Measurements from ENCODE around the gene MAP1S.

Gene MAP1S

DNA sequence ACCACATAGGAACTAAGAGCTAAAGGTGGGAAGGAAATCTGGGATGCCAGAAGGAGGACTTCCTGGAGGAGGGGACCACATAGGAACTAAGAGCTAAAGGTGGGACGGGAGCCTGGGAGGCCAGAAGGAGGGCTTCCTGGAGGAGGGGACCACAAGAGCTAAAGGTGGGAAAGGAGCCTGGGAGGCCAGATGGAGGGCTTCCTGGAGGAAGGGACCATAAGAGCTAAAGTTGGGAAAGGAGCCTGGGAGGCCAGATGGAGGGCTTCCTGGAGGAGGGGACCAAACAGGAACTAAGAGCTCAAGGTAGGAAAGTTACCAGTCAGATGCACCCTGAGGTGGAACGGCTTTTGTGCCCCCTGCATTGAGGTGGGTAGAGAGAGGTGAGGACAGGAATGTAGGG is 22.2 kb downstream of the MAP1S start:
- DNase-seq, result no peak

DNA sequence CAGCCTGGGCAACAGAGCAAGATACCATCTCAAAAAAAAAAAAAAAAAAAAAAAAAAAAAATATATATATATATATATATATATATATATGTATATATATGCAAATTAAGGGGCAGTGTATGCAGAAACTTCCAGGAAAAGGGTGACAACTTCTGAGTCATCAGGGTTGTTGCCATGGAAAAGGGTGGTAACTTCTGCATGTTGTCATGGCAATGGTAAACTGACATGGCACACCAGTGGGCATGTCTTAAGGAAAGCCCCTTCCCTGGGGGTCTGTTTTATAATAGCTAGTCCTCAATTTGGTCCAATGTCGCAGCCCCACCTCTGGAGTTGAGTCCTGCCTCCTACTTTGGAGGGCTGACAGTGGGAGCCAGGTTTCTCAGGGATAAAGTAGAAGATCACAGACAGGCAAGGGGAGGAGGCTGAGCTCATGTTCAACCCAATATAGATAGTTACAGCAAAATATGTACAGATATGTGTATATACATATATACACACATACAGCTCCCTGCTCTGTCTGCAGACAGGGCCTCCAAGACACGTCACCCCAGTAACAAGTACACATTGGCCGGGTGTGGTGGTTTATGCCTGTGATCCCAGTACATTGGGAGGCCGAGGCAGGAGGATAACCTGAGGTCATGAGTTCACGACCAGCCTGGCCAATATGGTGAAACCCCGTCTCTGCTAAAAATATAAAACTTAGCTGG is 24.7 kb downstream of the MAP1S start:
- DNase-seq, result no peak

DNA sequence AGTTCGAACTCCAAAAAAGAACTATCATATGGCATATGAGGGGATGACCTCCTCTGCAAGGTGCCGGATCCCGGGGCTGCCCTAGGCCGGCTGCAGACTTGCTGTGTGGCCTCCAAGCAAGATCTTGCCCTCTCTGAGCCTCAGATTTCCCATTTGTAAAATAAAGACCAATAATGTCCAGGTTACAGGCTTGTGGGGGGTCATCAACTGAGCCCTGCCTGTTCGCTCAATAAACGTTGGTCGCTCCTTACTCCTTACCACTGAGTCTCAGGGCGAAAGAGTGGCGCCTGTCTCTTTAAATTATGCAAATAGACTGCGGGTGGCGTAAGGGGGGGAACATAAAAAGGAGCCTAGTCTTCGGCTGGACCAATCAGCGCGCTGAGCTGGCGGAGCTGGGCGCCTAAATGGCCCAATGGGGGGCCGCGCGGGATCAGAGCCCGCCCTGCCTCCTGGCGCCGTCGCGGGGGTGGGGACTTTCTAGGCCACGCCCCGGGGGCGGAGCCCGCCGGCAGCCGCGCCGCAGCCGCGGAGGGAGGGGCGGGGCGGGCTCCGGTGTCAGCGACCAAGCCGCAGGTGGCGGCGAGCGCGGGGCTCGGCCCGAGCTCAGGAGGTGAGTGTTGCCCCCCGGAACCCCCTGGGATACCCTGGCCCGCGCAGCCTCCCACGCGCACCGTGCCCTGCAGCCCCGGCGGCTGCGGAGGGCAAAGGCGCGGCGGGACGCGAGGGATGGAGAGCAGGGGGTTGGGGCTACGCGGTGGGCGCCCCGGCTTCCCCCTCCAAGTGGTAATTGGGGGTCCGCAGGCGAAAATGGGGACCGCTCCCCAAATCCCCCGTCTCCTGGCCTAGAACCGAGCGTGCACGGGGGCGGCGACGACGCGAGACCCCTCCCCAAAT is 28.2 kb downstream of the MAP1S start:
- DNase-seq, result peak; percentile 90

DNA sequence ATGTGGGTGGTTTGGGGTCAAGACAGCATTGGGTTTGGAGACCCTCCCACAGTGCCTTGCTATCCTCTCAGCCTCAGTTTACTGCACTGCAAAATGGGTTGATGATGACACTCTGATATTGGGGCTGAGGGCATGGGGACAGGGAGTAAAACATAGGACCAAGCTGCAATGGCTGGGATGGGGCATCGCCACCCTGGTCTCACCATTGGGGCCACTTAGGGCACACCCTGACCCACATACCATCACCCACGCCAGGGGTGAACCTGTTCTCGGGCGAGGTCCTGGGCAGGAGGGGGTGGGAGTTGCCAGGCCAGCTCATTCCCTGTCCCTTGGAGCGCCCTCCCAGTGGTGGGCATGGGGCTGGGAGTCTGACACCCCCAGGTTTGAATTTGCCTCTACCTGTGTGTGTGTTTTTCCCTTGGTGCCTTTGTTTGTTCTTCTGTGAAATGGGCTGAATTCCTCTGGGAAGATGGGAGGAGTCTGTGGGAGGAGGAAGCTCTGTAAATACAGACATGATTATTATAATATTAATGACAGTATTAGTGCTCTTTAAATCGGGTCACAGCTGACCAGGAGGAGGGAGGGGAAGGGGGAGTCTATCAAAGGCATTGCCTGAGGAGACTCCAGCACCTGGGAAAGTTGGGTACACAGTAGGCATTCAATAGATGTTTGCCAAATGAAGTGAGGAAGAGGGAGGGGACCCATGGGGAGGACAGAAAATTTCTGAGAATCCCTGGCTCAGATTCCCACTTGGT is 29.8 kb downstream of the MAP1S start:
- DNase-seq, result no peak

DNA sequence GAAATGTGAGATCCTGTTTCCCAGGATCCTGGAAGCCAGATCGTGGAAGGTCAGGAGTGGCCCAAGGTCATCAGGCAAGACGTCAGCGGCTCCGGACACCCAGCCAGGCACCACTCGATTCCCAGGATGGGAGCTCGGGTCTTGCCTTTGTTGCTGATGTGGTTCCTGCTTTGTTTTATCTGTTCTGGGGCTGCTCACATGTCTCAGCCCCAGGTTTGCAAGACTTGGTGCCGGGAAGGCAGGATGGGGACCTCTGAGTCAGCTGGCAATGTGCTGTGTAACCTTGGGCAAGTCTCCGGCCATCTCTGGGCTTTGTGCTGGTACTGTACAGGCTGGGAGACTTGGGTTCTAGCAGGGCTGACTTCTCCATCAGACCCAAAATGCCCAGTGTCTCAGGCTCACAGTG is 30.6 kb downstream of the MAP1S start:
- no peak for DNase-seq

DNA sequence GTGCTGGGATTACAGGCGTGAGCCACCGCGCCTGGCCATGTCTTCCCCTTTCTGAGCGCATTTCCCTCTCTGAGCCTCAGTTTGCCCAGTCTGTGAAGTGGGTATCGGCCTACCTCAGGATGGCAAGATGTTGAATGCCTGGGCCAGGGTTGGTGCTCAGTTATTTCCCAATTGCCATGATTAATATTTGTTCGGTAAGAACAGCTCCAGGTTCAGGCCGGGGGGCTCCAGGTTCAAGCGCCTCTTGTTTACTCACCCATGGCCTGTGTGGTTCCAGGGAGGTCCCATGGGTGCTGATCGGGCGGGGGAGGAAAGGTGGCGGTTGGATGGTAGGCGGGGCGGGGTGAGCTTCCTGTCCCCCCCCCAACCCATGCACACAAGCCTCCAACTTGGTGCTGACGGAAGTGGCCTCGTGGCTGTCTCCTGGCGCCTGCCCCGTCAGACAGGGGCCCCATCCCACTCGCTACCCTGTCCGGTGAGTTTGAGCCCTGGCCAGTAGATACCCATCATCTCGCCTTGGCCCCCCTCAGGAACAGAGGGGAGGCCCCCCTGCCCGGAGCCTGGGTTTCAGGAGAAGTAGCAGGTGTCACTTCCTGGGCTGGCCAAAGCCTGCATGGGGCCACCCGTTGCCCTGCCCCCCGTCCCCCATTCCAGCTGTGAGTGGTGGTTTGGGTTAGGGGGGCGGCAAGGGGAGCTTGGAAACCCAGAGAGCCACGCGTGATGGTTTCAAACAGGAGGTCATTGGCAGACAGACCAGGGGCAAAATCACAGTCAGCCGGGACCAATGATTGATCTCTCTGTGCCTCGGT is 32.0 kb downstream of the MAP1S start, which contains the start of gene FCHO1:
TSS of gene FCHO1 (plus strand) at position 375 of the 809 bp plus-strand sequence. CDS start 3,688 bp downstream, outside the sequence.
- DNase-seq, result no peak

DNA sequence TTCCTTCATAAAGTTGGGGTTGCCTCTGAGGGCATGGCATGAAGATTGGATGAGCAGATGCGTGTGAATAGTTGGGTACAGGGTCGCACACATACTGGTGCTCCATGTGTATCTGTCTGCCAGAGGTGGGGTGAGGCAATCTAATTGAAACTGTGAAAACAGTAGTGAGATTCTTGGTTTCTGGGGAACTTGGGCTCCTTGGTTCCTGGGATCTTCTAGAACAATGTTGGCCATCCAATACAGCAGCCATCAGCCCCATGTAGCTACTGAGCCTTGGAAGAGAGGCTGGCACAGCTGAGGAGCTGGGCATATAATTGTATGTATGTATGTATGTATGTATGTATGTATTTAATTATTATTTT is 32.6 kb downstream of the MAP1S start:
- no peak for DNase-seq

DNA sequence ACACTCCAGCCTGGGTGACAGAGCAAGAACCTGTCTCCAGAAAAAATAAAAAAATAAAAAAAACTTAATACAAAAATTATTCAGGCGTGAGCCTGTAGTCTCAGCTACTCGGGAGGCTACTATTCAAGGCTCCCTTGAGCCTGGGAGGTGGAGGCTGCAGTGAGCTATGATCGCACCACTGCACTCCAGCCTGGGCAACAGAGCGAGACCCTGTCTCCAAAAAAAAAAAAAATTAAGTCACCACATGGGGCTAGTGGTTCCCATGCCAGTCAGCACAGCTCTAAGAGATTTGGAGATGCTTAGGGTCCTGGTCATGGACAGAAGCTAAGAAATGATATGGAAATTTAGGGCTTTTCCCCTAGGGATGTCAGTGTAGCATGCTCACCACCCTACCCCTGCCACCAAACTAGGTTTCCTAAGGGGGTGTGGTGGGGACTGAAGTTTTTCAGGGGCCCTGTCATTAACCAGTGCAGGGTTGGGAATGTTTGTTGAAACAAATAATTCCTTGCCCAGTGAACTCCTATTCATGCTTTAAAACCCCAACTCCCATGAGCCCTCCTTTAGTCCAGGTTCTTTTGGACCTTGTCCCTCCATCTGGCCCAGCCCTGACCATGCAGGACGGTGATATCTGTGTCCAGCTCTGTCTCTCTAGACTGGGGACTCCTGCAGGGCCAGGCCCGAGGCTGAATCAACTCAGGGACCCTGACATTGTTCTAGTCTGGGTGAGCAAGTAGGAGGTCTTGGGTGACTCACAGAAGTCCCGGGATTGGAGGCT is 33.8 kb downstream of the MAP1S start:
- DNase-seq, result no peak

DNA sequence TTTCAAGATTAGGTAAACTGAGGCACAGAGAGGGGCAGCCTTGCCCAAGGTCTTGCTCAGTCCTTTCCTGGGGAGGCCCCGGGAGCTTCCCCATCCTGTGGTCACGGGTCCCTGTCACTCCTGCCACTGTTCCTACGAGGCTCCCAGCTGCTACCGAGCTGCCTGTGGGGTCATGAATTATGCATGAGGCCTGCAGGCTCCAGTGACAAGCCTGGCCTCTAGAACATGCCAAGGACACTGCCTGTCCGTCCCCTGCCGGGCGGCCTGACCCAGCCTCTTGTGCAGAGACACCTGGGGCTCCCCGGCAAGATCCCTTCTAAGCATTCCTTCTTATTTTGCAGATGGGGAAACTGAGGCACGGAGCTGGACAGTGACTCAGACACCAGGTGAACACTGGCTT is 34.7 kb downstream of the MAP1S start:
- no peak for DNase-seq

DNA sequence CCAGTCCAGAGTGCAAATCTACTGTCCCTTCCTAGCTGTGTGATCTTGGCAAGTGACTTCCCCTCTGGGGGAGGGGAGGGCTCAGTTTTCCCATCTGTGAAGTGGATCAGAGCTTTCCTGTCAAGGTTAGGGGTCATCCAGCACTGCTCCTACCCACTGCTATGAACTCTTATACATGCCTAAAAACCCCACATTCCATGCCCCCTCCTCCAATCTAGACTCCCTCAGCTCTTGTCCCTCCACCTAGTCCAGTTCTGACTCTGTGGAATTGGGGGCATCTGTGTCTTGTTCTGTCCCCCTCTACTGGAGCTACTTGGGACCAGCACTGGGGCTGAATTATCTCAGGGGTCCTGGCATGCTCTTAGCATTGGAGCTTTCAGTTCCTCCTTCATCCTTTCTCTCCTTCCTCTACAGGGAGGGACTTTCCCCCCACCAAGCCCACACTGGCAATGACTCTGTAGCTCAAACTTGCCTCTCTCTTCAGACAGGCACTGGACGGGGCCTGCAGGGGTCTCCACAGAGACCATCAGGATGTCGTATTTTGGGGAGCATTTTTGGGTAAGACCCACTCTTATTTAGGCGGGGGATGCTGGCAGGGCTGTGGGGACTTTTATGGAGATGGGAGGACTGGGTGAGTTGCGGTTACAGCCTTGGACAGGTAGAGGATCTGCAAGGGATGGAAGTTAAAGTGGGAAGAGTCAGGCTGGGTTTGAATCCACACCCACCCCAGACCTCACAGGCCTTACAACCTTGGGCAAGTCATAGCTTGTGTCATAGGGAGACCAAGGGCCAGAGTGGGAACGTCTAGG is 35.6 kb downstream of the MAP1S start:
- DNase-seq, result no peak

DNA sequence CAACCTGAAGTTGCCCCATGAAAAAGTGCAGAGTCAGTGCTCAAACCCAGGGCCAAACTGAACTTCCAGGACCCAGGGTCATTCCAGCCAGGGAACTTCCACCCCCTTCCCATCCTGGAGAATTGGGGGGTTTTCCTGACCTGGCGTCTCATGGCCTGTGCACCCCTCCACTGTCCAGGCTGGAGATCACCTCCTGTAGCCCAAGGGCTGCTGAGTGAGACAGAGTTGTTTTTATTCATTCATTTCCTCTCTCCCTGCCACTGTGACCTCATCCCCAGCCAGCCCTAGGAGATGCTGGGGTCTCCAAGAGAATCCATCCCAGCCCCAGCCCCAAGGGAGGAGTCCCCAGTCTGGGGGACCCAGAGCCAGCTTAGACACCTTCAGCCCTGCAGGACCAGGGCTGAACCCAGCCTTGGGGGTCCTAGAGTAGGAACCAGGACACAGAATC is 36.2 kb downstream of the MAP1S start:
- no peak for DNase-seq

DNA sequence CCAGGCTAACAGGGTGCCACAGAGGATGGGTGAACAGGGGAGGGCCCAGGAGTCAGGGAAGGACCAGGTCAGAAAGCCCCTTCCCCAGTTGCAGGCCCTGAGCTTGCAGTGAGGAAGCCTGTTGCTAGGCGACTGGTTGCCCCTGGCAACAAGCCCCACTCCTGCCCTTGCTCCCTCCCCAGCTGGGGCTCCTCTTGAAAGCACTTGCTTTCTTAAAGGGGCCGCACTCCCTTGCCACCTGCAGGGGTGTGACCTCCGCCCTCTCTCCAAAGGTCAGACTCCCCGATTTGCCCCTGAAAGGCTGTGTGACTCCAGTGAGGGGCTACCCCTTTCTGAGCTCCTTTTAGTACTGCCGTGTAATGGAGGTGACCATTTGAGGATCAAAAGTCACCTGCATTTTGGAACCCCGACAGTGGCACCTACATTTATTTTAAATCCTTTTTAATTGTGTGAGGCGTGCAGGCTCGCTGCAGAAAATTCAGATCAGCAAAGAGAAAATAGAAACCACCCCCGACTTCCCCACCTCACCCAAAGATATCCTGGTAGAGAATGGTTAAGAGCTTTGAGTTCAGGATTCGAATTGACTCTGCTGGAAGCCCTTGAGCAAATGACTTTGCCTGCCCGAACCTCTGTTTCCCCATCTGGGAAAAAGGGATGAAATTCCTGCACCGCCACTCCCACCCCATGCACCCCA is 36.8 kb downstream of the MAP1S start:
- peak; percentile 40 for DNase-seq

DNA sequence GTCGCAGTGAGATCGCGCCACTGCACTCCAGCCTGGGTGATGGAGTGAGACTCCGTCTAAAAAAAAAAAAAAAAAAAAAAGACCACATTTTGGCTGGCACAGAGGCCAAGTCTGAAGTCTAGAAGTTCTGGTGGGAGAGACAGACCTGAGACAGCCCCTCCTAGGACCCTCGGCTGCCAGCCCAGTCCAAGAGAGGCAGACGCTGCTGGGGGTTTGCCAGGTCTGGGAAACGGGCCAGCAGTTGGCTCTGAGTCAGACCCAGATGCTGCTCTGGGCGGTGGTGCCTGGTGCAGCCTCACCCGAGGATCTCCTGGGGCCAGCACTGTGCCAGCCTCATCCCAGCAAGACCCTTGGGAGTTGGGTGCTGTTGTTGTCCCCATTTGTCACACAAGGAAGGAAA is 37.8 kb downstream of the MAP1S start:
- no peak for DNase-seq

DNA sequence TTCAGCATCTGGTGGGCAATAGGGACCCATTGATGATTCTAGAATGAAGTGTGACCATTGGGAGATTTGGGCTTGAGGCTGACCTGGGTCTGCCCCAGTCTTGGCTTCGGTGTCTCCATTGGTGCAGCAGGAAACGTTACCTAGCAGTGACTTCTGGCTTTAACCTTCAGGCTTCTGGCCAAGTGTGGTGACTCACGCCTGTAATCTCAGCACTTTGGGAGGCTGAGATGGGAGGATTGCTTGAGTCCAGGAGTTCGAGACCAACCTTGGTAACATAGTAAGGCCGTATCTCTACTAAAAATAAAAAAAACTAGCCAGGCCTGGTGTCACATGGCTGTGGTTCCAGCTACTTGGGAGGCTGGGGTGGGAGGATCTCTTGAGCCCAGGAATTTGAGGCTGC is 39.2 kb downstream of the MAP1S start:
- no peak for DNase-seq

DNA sequence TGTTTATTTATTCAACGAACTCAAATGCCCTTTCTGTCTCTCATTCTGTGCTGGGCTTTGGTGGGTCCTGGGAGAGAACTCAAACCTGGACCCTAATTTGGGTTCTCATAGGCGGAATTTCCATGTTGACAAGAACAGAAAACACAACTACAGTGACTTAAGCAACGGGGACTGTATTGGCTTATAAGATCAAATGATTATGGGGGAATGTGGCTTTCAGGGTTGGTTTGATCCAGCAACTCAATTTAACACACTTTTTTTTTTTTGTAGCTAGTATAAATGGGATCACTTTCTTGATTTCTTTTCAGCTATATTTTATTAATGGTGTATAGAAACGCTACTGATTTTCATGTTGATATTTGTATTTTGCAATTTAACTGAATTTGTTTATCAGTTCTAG is 41.9 kb downstream of the MAP1S start:
- no peak for DNase-seq

DNA sequence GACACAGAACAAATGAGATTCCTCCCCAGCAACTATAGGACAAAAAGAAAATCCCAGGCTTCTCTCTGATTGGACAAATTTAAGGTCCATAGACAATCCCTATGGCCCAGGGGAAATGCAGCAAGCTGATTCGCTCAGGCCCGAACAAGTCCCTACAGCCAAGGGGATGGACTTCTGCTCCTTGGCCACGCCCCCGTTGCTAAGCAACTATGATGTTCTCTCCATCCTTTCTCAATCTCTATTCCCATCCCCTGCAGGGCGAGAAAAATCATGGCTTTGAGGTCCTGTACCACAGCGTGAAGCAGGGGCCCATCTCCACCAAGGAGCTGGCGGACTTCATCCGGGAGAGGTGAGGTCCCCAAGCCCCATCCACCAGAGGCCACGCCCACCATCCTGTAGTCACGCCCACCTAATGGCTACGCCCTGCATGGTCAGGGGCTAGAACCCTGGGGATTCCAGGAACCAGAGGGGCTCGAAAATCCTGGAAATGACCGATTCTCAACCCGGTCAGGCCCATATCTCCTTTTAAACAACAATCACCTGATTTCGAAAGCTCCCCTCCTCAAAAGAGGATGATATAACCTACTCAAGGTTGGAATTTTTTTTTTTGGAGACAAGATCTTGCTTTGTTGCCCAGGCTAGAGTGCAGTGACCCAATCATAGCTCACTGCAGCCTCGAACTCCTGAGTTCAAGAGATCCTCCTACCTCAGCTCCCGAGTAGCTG is 43.4 kb downstream of the MAP1S start:
- DNase-seq, result no peak

DNA sequence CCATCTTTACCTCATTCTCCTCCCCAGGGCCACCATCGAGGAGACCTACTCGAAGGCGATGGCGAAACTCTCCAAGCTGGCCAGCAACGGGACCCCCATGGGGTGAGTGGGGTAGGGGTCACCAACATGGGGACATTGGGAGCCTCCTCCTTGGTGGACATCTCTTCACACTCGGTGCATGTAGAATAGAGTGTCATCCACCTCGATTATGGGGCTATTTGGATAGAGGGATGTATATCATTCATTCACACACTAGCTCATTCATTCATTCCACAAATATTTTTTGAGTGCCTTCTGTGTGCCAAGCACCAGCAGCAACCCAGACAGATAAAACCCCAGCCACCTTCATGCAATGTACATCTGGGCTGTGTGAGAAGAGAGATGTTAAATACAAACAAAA is 45.1 kb downstream of the MAP1S start:
- no peak for DNase-seq

DNA sequence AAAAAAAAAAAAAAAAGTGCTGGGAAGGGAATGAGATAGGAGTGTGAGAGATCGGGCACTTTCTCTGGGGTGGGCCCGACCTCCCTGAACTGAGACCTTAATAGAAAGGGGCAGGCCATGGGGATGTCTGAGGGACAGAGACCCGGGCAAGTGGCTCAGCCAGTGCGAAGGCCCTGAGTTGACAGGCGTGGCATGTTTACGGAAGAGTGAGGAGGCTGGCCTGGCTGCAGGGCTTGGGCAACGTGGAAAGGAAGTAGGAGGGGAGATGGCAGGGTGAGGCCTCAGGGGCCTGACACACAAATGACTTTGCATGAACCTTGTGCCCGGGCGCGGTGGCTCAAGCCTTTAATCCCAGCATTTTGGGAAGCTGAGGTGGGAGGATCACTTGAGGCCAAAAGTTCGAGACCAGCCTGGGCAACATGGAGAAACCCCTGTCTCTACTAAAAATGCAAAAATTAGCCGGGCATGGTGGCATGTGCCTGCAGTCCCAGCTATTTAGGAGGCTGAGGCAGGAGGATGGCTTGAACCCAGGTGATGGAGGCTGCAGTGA is 45.9 kb downstream of the MAP1S start:
- no peak for DNase-seq

DNA sequence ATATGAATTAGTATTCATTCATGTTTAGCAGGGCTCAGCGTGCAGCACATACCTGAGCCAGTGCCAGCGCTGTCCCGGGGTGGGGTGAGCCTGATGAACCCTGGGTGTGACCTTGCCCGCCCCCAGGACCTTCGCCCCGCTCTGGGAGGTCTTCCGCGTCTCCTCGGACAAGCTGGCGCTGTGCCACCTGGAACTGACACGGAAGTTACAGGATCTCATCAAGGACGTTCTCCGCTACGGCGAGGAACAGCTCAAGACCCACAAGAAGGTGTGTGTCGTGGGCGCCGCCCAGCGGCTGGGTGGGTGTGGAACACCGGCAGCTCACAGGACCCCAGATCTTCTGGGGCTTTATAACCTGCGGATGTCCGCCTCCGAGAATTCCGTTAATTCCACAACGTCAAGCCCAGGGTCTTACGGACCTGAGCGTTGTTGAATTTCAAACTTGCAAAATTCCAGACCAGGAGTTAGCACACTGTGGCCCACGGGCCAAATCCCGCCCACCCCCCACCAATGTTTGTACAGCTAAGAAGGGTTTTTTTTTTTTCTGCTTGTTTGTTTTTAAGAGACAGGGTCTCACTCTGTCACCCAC is 47.4 kb downstream of the MAP1S start:
- DNase-seq, result peak; percentile 78

Measured in DMS153 (cell line).